ENCODE results near the gene ITPK1. TPM values are rescaled to one million over a fixed set of nuclear protein-coding genes. Genes with fewer than 3 reads are reported as not detected.
A peak's percentile ranks its signal among the peaks of the same experiment; 100 is the strongest.

ITPK1 gene
- total and polyA plus RNA-seq, 2 experiments from 2014 or later = 35.9 to 101 TPM

DNA sequence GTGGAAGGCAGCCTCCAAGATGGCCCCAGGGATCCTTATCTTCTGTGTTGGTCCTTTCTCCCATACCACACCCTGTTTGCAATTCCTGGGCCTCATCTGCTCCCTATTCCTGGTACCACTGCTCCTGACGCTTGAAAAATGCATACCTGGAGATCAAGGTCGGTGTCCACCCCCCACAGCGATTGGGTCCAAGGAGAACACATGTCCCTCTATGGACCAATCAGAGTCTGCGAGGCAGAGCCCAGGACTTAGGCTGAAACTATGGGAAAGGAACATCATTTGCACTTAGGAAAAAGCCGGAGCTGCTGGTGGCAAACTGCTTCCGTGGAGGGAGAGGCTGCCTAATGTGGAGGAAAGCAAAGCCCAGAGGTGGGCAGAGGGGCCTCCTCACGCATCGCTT lies 33.3 kb upstream of the ITPK1 start:
- no peaks in the 10 kb centered on the region for H3K79me2 ChIP-seq (replicated peaks; ENCODE audit: insufficient read depth)
- Mint-ChIP-seq H3K4me1 (no peaks in the 10 kb centered on the region), H3K27ac (no peak overlapping the region), H3K36me3 (ENCODE audit: low read depth) (no peaks in the 10 kb centered on the region), H3K27me3 (ENCODE audit: insufficient read depth, low read depth, poor library complexity) (peaks cover 3% of the 10 kb centered on the region), H3K4me3 (no peak overlapping the region), H3K9me3 (no peaks in the 10 kb centered on the region)
- H3F3A ChIP-seq (replicated peaks; ENCODE audit: low read depth) = no peaks in the 10 kb centered on the region
- no peak overlapping the region for H3K27ac ChIP-seq (ENCODE audit: low read depth)
- H4K20me1 ChIP-seq (replicated peaks; ENCODE audit: insufficient read depth) = no peaks in the 10 kb centered on the region
- H3K36me3 ChIP-seq (ENCODE audit: insufficient read depth) = no peaks in the 10 kb centered on the region
- TF ChIP-seq EZH2phosphoT487 (IDR thresholded peaks at IDR 0.05; ENCODE audit: unreplicated experiment) (no peak), ZNF114 (CRISPR knock-in tag; IDR thresholded peaks at IDR 0.05) (no peak), POLR2AphosphoS5 (IDR thresholded peaks at IDR 0.05; ENCODE audit: low read depth) (no peak)
- TF ChIP-seq, protein P1, sequence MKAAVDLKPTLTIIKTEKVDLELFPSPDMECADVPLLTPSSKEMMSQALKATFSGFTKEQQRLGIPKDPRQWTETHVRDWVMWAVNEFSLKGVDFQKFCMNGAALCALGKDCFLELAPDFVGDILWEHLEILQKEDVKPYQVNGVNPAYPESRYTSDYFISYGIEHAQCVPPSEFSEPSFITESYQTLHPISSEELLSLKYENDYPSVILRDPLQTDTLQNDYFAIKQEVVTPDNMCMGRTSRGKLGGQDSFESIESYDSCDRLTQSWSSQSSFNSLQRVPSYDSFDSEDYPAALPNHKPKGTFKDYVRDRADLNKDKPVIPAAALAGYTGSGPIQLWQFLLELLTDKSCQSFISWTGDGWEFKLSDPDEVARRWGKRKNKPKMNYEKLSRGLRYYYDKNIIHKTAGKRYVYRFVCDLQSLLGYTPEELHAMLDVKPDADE (IDR thresholded peaks at IDR 0.05) = no peak
- TF ChIP-seq, protein P2, sequence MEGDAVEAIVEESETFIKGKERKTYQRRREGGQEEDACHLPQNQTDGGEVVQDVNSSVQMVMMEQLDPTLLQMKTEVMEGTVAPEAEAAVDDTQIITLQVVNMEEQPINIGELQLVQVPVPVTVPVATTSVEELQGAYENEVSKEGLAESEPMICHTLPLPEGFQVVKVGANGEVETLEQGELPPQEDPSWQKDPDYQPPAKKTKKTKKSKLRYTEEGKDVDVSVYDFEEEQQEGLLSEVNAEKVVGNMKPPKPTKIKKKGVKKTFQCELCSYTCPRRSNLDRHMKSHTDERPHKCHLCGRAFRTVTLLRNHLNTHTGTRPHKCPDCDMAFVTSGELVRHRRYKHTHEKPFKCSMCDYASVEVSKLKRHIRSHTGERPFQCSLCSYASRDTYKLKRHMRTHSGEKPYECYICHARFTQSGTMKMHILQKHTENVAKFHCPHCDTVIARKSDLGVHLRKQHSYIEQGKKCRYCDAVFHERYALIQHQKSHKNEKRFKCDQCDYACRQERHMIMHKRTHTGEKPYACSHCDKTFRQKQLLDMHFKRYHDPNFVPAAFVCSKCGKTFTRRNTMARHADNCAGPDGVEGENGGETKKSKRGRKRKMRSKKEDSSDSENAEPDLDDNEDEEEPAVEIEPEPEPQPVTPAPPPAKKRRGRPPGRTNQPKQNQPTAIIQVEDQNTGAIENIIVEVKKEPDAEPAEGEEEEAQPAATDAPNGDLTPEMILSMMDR (conservative IDR thresholded peaks at IDR 0.05; ENCODE audit: low read depth in 2 of 2) = no peak
- peaks cover 3% of the 10 kb centered on the region; the same call in 1 of the 2 replicates for H3K9me2 ChIP-seq (ENCODE audit: insufficient read depth)
- ATAC-seq (peak; percentile 28; the same call in 1 of the 3 replicates), DNase-seq (ENCODE audit: low spot score) (no peak)
- no peaks in the 10 kb centered on the region for H3K27me3 ChIP-seq (ENCODE audit: insufficient read depth)
- no peaks in the 10 kb centered on the region for H3K4me1 ChIP-seq (ENCODE audit: insufficient read depth)
- peak overlapping the region; percentile 47; the same call in 1 of the 2 replicates for H2AFZ ChIP-seq
- H3K4me2 ChIP-seq = no peak overlapping the region
- no peak overlapping the region for H3K4me3 ChIP-seq

DNA sequence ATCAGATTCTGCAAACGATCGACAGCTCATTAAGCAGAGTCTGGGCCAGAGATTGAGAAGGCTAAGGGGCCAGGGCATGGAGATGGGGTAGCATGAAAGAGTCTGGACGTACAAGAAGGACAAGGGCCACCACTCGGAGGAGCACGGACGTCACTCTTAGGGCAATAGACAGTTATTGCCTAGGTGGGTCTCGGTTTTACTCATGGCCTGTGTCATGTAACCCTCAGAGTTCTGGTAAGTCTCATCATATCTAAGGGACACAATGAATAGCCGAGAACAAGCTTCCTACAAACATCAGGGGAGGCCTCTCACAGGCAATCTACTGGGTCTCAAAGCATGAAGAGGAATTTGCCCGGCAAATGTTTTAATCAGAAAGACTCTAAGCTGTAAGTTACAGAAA lies 30.4 kb upstream of the ITPK1 start:
- no peaks in the 10 kb centered on the region for H3K36me3 Mint-ChIP-seq (ENCODE audit: low read depth)
- H3K4me1 Mint-ChIP-seq = no peaks in the 10 kb centered on the region
- H3K27ac Mint-ChIP-seq = no peak overlapping the region
- TF ChIP-seq POLR2AphosphoS5 (IDR thresholded peaks at IDR 0.05; ENCODE audit: low read depth) = no peak
- no peak for TF ChIP-seq ZNF331 (CRISPR knock-in tag; IDR thresholded peaks at IDR 0.05; ENCODE audit: low read depth)
- TF ChIP-seq, protein P3, sequence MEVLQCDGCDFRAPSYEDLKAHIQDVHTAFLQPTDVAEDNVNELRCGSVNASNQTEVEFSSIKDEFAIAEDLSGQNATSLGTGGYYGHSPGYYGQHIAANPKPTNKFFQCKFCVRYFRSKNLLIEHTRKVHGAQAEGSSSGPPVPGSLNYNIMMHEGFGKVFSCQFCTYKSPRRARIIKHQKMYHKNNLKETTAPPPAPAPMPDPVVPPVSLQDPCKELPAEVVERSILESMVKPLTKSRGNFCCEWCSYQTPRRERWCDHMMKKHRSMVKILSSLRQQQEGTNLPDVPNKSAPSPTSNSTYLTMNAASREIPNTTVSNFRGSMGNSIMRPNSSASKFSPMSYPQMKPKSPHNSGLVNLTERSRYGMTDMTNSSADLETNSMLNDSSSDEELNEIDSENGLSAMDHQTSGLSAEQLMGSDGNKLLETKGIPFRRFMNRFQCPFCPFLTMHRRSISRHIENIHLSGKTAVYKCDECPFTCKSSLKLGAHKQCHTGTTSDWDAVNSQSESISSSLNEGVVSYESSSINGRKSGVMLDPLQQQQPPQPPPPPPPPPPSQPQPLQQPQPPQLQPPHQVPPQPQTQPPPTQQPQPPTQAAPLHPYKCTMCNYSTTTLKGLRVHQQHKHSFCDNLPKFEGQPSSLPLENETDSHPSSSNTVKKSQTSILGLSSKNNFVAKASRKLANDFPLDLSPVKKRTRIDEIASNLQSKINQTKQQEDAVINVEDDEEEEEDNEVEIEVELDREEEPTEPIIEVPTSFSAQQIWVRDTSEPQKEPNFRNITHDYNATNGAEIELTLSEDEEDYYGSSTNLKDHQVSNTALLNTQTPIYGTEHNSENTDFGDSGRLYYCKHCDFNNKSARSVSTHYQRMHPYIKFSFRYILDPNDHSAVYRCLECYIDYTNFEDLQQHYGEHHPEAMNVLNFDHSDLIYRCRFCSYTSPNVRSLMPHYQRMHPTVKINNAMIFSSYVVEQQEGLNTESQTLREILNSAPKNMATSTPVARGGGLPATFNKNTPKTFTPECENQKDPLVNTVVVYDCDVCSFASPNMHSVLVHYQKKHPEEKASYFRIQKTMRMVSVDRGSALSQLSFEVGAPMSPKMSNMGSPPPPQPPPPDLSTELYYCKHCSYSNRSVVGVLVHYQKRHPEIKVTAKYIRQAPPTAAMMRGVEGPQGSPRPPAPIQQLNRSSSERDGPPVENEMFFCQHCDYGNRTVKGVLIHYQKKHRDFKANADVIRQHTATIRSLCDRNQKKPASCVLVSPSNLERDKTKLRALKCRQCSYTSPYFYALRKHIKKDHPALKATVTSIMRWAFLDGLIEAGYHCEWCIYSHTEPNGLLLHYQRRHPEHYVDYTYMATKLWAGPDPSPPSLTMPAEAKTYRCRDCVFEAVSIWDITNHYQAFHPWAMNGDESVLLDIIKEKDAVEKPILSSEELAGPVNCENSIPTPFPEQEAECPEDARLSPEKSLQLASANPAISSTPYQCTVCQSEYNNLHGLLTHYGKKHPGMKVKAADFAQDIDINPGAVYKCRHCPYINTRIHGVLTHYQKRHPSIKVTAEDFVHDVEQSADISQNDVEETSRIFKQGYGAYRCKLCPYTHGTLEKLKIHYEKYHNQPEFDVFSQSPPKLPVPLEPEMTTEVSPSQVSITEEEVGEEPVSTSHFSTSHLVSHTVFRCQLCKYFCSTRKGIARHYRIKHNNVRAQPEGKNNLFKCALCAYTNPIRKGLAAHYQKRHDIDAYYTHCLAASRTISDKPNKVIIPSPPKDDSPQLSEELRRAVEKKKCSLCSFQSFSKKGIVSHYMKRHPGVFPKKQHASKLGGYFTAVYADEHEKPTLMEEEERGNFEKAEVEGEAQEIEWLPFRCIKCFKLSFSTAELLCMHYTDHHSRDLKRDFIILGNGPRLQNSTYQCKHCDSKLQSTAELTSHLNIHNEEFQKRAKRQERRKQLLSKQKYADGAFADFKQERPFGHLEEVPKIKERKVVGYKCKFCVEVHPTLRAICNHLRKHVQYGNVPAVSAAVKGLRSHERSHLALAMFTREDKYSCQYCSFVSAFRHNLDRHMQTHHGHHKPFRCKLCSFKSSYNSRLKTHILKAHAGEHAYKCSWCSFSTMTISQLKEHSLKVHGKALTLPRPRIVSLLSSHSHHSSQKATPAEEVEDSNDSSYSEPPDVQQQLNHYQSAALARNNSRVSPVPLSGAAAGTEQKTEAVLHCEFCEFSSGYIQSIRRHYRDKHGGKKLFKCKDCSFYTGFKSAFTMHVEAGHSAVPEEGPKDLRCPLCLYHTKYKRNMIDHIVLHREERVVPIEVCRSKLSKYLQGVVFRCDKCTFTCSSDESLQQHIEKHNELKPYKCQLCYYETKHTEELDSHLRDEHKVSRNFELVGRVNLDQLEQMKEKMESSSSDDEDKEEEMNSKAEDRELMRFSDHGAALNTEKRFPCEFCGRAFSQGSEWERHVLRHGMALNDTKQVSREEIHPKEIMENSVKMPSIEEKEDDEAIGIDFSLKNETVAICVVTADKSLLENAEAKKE (CRISPR knock-in tag; IDR thresholded peaks at IDR 0.05) = no peak
- TF ChIP-seq, protein P4, sequence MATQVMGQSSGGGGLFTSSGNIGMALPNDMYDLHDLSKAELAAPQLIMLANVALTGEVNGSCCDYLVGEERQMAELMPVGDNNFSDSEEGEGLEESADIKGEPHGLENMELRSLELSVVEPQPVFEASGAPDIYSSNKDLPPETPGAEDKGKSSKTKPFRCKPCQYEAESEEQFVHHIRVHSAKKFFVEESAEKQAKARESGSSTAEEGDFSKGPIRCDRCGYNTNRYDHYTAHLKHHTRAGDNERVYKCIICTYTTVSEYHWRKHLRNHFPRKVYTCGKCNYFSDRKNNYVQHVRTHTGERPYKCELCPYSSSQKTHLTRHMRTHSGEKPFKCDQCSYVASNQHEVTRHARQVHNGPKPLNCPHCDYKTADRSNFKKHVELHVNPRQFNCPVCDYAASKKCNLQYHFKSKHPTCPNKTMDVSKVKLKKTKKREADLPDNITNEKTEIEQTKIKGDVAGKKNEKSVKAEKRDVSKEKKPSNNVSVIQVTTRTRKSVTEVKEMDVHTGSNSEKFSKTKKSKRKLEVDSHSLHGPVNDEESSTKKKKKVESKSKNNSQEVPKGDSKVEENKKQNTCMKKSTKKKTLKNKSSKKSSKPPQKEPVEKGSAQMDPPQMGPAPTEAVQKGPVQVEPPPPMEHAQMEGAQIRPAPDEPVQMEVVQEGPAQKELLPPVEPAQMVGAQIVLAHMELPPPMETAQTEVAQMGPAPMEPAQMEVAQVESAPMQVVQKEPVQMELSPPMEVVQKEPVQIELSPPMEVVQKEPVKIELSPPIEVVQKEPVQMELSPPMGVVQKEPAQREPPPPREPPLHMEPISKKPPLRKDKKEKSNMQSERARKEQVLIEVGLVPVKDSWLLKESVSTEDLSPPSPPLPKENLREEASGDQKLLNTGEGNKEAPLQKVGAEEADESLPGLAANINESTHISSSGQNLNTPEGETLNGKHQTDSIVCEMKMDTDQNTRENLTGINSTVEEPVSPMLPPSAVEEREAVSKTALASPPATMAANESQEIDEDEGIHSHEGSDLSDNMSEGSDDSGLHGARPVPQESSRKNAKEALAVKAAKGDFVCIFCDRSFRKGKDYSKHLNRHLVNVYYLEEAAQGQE (IDR thresholded peaks at IDR 0.05; ENCODE audit: unreplicated experiment) = no peak

More for the DNA sequence above, 30.4 kb upstream of the ITPK1 start:
- Mint-ChIP-seq H3K27me3 (ENCODE audit: insufficient read depth, low read depth, poor library complexity) (peaks cover 3% of the 10 kb centered on the region), H3K9me3 (no peaks in the 10 kb centered on the region), H3K4me3 (no peak overlapping the region)
- no peak overlapping the region for H3K27ac ChIP-seq (ENCODE audit: low read depth)
- H4K20me1 ChIP-seq (replicated peaks; ENCODE audit: insufficient read depth) = no peaks in the 10 kb centered on the region
- no peak for ATAC-seq
- H3K4me1 ChIP-seq (ENCODE audit: insufficient read depth) = no peaks in the 10 kb centered on the region
- no peak overlapping the region for H3K4me3 ChIP-seq
- no peak overlapping the region for H3K4me2 ChIP-seq
- H3F3A ChIP-seq (replicated peaks; ENCODE audit: low read depth) = no peaks in the 10 kb centered on the region
- H3K9me2 ChIP-seq (ENCODE audit: insufficient read depth) = peaks cover 3% of the 10 kb centered on the region; the same call in 1 of the 2 replicates
- DNase-seq (ENCODE audit: low spot score) = no peak
- H2AFZ ChIP-seq = no peak overlapping the region
- no peaks in the 10 kb centered on the region for H3K27me3 ChIP-seq (ENCODE audit: insufficient read depth)
- H3K79me2 ChIP-seq (replicated peaks; ENCODE audit: insufficient read depth) = no peaks in the 10 kb centered on the region
- no peaks in the 10 kb centered on the region for H3K36me3 ChIP-seq (ENCODE audit: insufficient read depth)

Measured in GM23338 (cell line).